GM12801 (cell line): Measurements from ENCODE around the gene ZNF581.

ENCODE experiments used
- TF ChIP-seq, protein P1 (sequence below): IDR thresholded peaks from one replicate; pipeline ENCODE4 v1.5.1; 2011; ENCODE audit warnings: control low read depth; ENCODE audit not compliant: insufficient read length; ENCODE audit errors: extremely low read depth

Gene ZNF581

DNA sequence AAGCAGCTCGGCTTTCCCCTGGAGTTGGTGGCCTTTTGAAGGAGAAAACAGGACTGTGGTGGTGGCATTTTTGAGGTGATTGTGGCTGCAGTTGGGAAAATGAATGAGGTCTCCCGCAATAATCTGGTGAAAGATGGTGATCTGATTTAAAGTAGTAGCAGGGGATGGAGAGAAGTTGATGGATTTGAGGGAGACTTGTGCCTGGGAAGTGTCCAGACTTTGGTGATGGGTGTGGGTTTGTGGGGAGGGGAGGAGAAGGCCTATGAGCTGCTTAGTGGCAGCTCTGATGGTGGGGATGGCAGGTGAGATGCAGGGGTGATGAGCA is 27.6 kb downstream of the ZNF581 start:
- TF ChIP-seq, protein P1, sequence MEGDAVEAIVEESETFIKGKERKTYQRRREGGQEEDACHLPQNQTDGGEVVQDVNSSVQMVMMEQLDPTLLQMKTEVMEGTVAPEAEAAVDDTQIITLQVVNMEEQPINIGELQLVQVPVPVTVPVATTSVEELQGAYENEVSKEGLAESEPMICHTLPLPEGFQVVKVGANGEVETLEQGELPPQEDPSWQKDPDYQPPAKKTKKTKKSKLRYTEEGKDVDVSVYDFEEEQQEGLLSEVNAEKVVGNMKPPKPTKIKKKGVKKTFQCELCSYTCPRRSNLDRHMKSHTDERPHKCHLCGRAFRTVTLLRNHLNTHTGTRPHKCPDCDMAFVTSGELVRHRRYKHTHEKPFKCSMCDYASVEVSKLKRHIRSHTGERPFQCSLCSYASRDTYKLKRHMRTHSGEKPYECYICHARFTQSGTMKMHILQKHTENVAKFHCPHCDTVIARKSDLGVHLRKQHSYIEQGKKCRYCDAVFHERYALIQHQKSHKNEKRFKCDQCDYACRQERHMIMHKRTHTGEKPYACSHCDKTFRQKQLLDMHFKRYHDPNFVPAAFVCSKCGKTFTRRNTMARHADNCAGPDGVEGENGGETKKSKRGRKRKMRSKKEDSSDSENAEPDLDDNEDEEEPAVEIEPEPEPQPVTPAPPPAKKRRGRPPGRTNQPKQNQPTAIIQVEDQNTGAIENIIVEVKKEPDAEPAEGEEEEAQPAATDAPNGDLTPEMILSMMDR = no peak

DNA sequence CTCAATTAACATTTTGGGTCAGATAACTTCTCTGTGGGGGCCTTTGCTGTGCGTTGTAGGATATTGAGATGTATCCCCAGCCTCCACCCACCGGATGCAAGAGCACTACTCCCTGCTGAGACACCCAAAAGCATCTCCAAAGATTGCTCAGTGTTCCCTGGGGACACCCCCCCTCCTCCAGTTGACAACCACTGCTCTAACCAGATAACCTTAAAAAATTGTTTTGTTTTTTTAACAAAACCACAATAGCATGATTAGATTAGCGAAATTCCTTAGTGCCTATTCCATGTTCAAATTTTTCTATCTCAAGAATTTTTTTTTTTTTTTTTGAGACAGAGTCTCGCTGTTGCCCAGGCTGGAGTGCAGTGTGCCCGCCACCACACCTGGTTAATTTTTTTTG is 29.0 kb downstream of the ZNF581 start:
- TF ChIP-seq, protein P1 = no peak

DNA sequence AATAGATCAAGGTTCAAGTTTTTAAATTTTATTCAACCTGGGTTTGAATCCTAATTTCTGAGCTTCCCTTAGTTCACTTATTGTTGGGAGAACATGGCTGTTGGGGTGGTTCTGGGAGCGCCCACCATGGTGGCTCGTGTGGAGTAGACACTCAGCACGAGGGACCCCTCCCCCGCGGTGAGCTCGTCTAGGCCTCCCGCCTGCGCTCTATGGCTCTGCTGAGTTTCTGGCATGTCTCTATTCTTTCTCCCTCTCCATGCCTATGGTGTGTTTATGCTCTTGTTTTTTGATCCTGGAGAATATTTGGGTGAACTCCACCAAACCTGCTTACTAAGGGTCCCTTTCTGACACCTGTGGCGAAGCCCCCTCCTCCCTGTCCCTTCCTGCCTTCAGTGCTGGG is 30.0 kb downstream of the ZNF581 start:
- TF ChIP-seq, protein P1 = no peak

DNA sequence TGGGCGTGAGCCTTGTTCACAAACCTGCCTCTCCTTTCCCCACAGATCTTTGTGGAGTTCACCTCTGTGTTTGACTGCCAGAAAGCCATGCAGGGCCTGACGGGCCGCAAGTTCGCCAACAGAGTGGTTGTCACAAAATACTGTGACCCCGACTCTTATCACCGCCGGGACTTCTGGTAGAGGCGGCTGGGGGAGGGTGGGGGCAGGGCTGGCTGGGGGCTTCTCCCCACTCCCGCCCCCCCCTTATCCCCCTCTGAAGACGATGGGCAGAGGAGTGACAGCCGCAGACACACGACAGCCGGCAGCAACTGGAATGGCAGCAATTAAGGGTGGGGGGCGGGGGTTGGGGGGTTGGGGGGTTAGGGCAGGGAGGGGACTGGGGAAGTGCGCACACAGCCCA is 30.4 kb downstream of the ZNF581 start:
- TF ChIP-seq, protein P1 = no peak

DNA sequence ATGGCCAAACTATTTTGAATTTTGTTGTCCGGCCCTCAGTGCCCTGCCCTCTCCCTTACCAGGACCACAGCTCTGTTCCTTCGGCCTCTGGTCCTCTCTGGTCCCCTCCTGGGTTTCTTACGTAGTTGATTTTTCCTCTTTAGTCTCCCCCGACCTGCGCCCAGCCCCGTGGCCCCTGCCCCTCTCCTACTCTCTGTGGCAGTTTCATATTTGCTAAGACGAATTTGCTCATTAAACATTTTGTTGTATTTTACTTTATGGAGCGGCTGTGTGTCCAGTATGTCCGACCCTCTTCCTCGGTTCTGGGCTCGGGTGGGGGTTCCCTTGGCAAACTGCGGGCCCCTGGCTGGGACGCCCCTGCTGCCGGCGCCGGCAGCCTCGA is 31.0 kb downstream of the ZNF581 start:
- TF ChIP-seq, protein P1 = no peak

DNA sequence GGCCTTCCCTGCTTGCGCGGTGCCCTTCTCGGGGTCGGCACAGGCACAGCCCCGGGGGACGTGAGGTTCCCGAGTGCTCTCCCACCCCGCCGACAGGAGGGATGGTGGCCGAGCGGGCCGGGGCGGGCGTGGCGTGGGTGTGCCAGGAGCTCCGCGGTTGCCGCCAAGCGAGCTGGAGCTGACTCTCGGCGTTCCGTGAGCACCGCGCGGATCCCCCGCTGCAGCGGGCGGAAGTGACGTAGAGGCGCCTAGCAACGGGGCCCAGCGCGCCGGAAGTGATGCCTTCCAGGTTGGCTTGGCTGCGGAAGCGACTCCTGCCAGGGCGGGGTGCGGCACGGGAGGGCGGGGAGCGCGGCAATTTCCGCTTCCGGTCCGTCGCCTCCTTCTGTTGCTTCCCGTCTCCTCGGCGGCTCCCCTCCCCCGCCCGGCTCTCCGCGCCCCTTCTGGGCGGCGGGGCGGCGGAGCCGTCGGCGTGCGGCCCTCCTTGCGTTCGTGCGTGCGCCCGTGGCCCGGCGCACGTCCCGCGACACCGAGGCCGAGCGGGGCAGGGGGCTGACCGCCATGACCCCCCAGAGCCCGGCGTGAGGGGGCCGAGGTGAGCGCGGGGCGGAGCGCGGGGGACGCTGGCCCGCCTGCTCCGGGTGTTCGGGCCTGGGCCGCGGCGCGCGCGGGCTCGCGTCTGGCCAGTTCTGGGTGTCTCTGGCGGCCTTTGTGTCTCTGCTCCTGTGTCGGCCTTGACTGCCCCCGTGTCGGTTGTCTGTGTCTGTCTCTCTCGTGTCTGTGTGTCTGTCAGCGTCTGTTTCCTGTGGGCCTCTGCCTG is 31.6 kb downstream of the ZNF581 start, which contains the start of gene EPN1:
EPN1 (plus strand) TSS at position 386 of the 820 bp plus-strand sequence. CDS start 3,402 bp downstream, outside the sequence.
- TF ChIP-seq, protein P1 = no peak

DNA sequence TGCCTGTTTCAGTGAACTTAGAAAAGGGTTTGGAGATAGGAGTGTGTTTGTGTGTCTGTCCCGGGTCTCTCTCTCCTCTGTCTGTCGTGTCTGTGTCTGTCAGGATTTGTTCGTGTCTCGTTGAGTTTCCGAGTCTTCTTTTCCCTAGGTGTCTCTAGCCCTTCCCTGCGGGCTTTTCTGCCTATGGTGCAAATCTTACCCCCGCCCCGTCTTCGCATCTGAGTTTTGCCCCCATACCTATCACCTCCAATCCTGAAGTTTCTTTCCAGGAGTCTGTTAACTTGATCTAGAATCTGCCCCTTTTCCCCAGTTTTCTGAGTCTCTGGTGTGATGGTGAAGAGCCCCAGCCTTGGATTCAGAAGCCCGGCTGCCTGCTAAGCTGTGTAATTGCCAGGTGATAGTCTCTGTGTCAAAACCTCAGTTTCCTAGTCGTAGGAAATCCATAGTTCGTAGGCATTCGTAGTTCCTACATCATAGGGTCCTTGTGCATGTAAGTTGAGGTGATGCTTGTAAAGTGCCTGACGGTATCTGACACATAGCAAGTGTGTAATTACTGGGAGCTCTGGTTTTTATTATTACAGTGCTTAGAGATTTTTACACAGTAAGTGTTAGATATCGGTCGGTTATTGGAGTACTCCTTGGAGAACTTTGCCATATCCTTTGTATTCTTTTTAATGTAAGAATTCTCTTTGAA is 32.4 kb downstream of the ZNF581 start:
- TF ChIP-seq, protein P1 = no peak
